IPS DF 19.7 (cell line): ENCODE results near the gene UBE2A.

Experiments
- DNase-seq: peaks from one replicate; pipeline ENCODE4 v3.0.0-alpha.2; 2013; ENCODE audit warnings: low read depth, low spot score

Gene UBE2A

GRCh38 chrX:119607018-119607389, 32.6 kb downstream of the UBE2A start:
- DNase-seq = no peak

GRCh38 chrX:119614776-119615175, 40.4 kb downstream of the UBE2A start:
- no peak for DNase-seq

GRCh38 chrX:119617517-119618164, 43.3 kb downstream of the UBE2A start:
- no peak for DNase-seq

GRCh38 chrX:119618439-119618838, 44.1 kb downstream of the UBE2A start:
- no peak for DNase-seq

- no peak for DNase-seq
Measured at GRCh38 chrX:119622356-119623232, 48.2 kb downstream of the UBE2A start.

- no peak for DNase-seq
Measured at GRCh38 chrX:119624417-119624816, 50.1 kb downstream of the UBE2A start.

GRCh38 chrX:119624951-119625668, 50.7 kb downstream of the UBE2A start:
- DNase-seq = no peak

GRCh38 chrX:119625843-119626242, 51.5 kb downstream of the UBE2A start:
- no peak for DNase-seq
